ENCODE measurements around the gene MS4A18.
"Not testable (repeated sequence)": the region's sequence is repeated elsewhere in the genome, so short reads cannot be mapped to it uniquely, and the experiment has no call there.

The MS4A18 gene

GRCh38 chr11:60724420-60724819 is at the start of gene MS4A18:
TSS of gene MS4A18 (plus strand) at chr11:60724720.
- no peak for DNase-seq (ENCODE audit: low spot score)

GRCh38 chr11:60678231-60678630 is 46.3 kb upstream of the MS4A18 start:
- DNase-seq (ENCODE audit: low spot score) = not testable (repeated sequence)

GRCh38 chr11:60679879-60680278 is 44.6 kb upstream of the MS4A18 start:
- no peak for DNase-seq (ENCODE audit: low spot score)

GRCh38 chr11:60680455-60681119 is 43.9 kb upstream of the MS4A18 start:
- no peak for DNase-seq (ENCODE audit: low spot score)

GRCh38 chr11:60684541-60684848 is 40.0 kb upstream of the MS4A18 start:
- DNase-seq (ENCODE audit: low spot score) = not testable (repeated sequence)

- no peak for DNase-seq (ENCODE audit: low spot score)
These were observed 32.9 kb upstream of the MS4A18 start for GRCh38 chr11:60691661-60692060.

- no peak for DNase-seq (ENCODE audit: low spot score)
These were observed 25.2 kb upstream of the MS4A18 start, which contains the start of gene MS4A8 for GRCh38 chr11:60699284-60699691. TSS of gene MS4A8 (plus strand) at chr11:60699612. CDS start at chr11:60700861, 1,249 bp downstream.

- no peak for DNase-seq (ENCODE audit: low spot score)
These were observed 24.6 kb upstream of the MS4A18 start for GRCh38 chr11:60699936-60700335.

GRCh38 chr11:60700689-60701468 is 23.6 kb upstream of the MS4A18 start:
- no peak for DNase-seq (ENCODE audit: low spot score)

- DNase-seq (ENCODE audit: low spot score) = no peak
These were observed 23.1 kb upstream of the MS4A18 start for GRCh38 chr11:60701469-60701818.

- no peak for DNase-seq (ENCODE audit: low spot score)
These were observed 21.1 kb upstream of the MS4A18 start for GRCh38 chr11:60703374-60703773.

GRCh38 chr11:60705895-60706294 is 18.6 kb upstream of the MS4A18 start:
- DNase-seq (ENCODE audit: low spot score) = no peak

- no peak for DNase-seq (ENCODE audit: low spot score)
These were observed 17.6 kb upstream of the MS4A18 start for GRCh38 chr11:60706931-60707330.

GRCh38 chr11:60710482-60710881 is 14.0 kb upstream of the MS4A18 start:
- DNase-seq (ENCODE audit: low spot score) = no peak

GRCh38 chr11:60711276-60711675 is 13.2 kb upstream of the MS4A18 start:
- no peak for DNase-seq (ENCODE audit: low spot score)

GRCh38 chr11:60713423-60713822 is 11.1 kb upstream of the MS4A18 start:
- DNase-seq (ENCODE audit: low spot score) = not testable (repeated sequence)

GRCh38 chr11:60717956-60718355 is 6.6 kb upstream of the MS4A18 start:
- peak; percentile 25 for DNase-seq (ENCODE audit: low spot score)

GRCh38 chr11:60718524-60719316 is 5.8 kb upstream of the MS4A18 start:
- no peak for DNase-seq (ENCODE audit: low spot score)

GRCh38 chr11:60719391-60719790 is 5.1 kb upstream of the MS4A18 start:
- no peak for DNase-seq (ENCODE audit: low spot score)

- DNase-seq (ENCODE audit: low spot score) = no peak
These were observed 4.1 kb upstream of the MS4A18 start for GRCh38 chr11:60720460-60720859.

- DNase-seq (ENCODE audit: low spot score) = no peak
These were observed 1.1 kb downstream of the MS4A18 start for GRCh38 chr11:60725592-60725991.

GRCh38 chr11:60731586-60731985 is 7.1 kb downstream of the MS4A18 start:
- DNase-seq (ENCODE audit: low spot score) = no peak

GRCh38 chr11:60734279-60734678 is 9.8 kb downstream of the MS4A18 start:
- DNase-seq (ENCODE audit: low spot score) = no peak
